ENCODE results near the gene SIRPA.

GRCh38 chr20:1891263-1892118 lies 3.7 kb upstream of the SIRPA start:
- TF ChIP-seq CTCF (conservative IDR thresholded peaks at IDR 0.05 in 1 of 2, IDR thresholded peaks at IDR 0.05 in 1 of 2; ENCODE audit: low read depth in 1 of 2, low read length in 2 of 2) (no peak), EZH2 (IDR thresholded peaks at IDR 0.05; ENCODE audit: low read length, missing control alignments) (no peak)

Measured in fibroblast of lung (primary cell).